Measurements from ENCODE around the gene SIVA1. TPM values are rescaled to one million over a fixed set of nuclear protein-coding genes. Genes with fewer than 3 reads are reported as not detected.

The SIVA1 gene
- total RNA-seq, 1 experiment from 2014 or later, result 85.8 TPM

DNA sequence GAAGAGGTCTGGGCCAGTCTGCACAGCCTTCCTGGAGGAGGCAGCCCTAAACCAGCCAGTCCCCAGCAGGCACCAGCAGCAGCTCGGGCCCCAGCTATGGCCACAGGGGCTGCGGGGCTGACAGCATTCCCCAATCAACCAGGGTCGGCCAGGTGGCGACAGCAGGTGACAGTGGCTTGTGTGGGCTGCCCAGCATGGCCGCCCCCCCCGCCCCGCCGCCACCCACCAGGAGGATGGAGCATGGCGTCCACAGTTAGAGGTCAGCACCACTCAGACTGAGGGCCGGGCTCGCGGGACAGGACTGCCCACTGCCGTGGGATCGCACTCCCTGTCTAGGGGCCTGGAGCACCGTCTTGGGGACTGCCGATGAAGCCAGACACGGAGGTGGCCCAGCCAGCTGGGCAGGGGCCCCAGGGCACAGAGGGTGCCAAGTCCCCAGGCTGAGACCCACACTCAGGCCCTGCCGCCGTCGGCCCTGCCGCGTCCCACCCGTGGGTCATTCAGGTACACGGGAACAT is 27.6 kb downstream of the SIVA1 start:
- Histone ChIP-seq H3K79me2 (ENCODE audit: low read depth) (no peaks in the 10 kb centered on the region), H3K36me3 (ENCODE audit: low read depth) (no peaks in the 10 kb centered on the region), H3K4me3 (no peak overlapping the region), H3K4me1 (replicated peaks; ENCODE audit: insufficient read depth) (no peaks in the 10 kb centered on the region), H3K27me3 (ENCODE audit: insufficient read depth, low read depth) (no peaks in the 10 kb centered on the region), H4K20me1 (ENCODE audit: insufficient read depth) (peaks cover 8% of the 10 kb centered on the region), H3K9me2 (ENCODE audit: insufficient read depth) (no peaks in the 10 kb centered on the region), H3K4me2 (no peak overlapping the region), H3F3A (ENCODE audit: insufficient read depth, low read depth) (peaks cover 3% of the 10 kb centered on the region; the same call in 1 of the 2 replicates), H3K9me3 (ENCODE audit: insufficient read depth, low read depth) (no peaks in the 10 kb centered on the region), H2AFZ (no peak overlapping the region), H3K27ac (no peak overlapping the region)
- ChIA-PET CTCF (no interaction called here), POLR2A (ENCODE audit: unreplicated experiment) (no interaction called here)
- intact Hi-C loops (cut with micrococcal nuclease; ENCODE audit: unreplicated experiment), result no loop called here
- no peak for DNase-seq
- no peak for TF ChIP-seq EZH2 (IDR thresholded peaks at IDR 0.05; ENCODE audit: low read depth)
- TF ChIP-seq, protein P1, sequence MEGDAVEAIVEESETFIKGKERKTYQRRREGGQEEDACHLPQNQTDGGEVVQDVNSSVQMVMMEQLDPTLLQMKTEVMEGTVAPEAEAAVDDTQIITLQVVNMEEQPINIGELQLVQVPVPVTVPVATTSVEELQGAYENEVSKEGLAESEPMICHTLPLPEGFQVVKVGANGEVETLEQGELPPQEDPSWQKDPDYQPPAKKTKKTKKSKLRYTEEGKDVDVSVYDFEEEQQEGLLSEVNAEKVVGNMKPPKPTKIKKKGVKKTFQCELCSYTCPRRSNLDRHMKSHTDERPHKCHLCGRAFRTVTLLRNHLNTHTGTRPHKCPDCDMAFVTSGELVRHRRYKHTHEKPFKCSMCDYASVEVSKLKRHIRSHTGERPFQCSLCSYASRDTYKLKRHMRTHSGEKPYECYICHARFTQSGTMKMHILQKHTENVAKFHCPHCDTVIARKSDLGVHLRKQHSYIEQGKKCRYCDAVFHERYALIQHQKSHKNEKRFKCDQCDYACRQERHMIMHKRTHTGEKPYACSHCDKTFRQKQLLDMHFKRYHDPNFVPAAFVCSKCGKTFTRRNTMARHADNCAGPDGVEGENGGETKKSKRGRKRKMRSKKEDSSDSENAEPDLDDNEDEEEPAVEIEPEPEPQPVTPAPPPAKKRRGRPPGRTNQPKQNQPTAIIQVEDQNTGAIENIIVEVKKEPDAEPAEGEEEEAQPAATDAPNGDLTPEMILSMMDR (conservative IDR thresholded peaks at IDR 0.05), result no peak
- no TSS peak for BruUV-seq (replicated peaks)

DNA sequence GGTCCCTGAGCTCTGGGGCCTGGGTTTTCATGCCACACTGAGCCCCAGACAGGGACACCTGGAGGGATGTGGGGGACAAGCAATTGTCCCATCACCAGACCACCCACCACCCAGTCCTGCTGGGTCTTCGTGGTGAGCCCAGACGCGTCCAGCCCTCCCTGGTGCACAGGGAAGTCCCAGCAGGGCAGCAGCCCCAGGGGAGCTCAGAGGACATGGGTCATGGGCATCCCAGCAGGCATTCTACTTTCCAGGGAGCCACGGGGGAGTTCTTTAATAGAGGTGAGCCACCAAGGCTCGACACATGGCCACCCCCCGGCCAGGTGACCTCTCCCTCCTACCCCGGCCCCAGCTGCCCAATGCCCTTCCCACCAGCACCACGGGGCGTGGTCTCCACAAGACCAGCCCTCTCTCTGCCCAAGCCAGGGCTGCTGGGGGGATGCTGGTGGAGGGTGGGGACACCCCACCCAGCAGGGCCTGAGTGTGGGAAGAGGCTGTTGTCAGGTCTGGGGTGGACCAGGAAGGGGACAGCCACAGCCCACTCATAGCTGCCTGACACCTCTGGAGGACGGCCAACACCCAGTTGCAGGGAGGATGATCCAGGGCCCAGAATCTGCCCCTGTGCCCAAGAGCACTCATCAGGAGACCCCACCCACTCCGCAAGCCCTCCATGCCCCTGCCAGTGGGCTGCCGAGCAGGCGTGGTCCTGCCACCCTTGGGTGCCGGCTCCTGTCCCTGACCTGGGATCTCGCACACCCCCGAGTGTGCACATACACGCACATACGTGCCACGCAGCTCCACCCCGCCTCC is 28.5 kb downstream of the SIVA1 start:
- TF ChIP-seq, protein P1 (conservative IDR thresholded peaks at IDR 0.05), result no peak
- TF ChIP-seq EZH2 (IDR thresholded peaks at IDR 0.05; ENCODE audit: low read depth), result no peak

DNA sequence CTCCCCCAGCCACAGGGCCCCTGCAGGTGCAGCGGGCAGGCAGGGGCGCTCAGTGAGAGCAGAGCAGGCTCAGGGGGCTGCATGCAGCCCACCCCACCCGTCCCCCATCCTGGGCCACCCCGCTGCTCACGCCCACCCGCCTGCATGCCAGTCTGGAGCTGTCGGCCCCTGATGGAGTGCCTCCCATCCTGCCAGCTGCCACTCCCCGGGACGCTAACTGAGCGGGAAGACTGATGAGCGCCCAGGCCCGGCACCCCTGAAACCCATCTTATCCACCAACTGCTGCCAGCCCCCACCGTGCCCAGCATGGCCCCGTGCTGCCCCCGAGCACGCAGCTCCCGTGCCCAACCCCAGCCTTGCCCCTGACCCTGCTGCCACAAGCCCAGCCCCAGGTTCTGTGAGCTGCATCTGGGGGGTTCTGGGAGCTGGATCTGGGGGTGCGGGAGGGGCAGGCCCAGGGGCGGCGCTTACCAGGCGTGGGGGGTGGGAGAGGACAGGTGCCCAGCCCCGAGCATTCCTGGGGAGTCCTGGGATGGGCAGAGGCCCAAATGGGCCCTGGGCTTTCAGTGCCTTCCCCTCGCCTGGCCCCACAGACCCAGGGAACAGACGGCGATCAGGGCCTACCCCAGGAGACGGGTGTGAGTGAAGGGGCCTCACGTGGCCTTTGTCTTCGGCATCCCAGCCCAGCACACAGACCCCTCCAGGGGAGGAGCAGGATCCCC is 29.3 kb downstream of the SIVA1 start:
- no peak overlapping the region for H2AFZ ChIP-seq
- H3K27ac ChIP-seq, result no peak overlapping the region
- TF ChIP-seq, protein P1 (conservative IDR thresholded peaks at IDR 0.05), result no peak
- TF ChIP-seq EZH2 (IDR thresholded peaks at IDR 0.05; ENCODE audit: low read depth), result no peak
- no peak overlapping the region for H3K4me3 ChIP-seq
- intact Hi-C loops (cut with micrococcal nuclease; ENCODE audit: unreplicated experiment), result no loop called here
- DNase-seq, result no peak
- no peaks in the 10 kb centered on the region for H3K36me3 ChIP-seq (ENCODE audit: low read depth)
- H3K9me3 ChIP-seq (ENCODE audit: insufficient read depth, low read depth), result no peaks in the 10 kb centered on the region
- H3K27me3 ChIP-seq (ENCODE audit: insufficient read depth, low read depth), result no peaks in the 10 kb centered on the region
- no peaks in the 10 kb centered on the region for H3K9me2 ChIP-seq (ENCODE audit: insufficient read depth)
- no peaks in the 10 kb centered on the region for H3K4me1 ChIP-seq (replicated peaks; ENCODE audit: insufficient read depth)
- CTCF ChIA-PET, result no interaction called here
- BruUV-seq (replicated peaks), result no TSS peak
- POLR2A ChIA-PET (ENCODE audit: unreplicated experiment), result no interaction called here
- H3F3A ChIP-seq (ENCODE audit: insufficient read depth, low read depth), result no peaks in the 10 kb centered on the region
- peaks cover 8% of the 10 kb centered on the region for H4K20me1 ChIP-seq (ENCODE audit: insufficient read depth)
- no peaks in the 10 kb centered on the region for H3K79me2 ChIP-seq (ENCODE audit: low read depth)
- no peak overlapping the region for H3K4me2 ChIP-seq

More for the DNA sequence above, 28.5 kb downstream of the SIVA1 start:
- BruUV-seq (replicated peaks), result no TSS peak
- DNase-seq, result no peak
- no peak overlapping the region for H3K27ac ChIP-seq
- H4K20me1 ChIP-seq (ENCODE audit: insufficient read depth), result peaks cover 8% of the 10 kb centered on the region
- no peaks in the 10 kb centered on the region for H3K9me2 ChIP-seq (ENCODE audit: insufficient read depth)
- H2AFZ ChIP-seq, result no peak overlapping the region
- no peaks in the 10 kb centered on the region for H3K9me3 ChIP-seq (ENCODE audit: insufficient read depth, low read depth)
- H3K4me2 ChIP-seq, result no peak overlapping the region
- no peaks in the 10 kb centered on the region for H3K36me3 ChIP-seq (ENCODE audit: low read depth)
- ChIA-PET CTCF (no interaction called here), POLR2A (ENCODE audit: unreplicated experiment) (no interaction called here)
- intact Hi-C loops (cut with micrococcal nuclease; ENCODE audit: unreplicated experiment), result no loop called here
- H3F3A ChIP-seq (ENCODE audit: insufficient read depth, low read depth), result no peaks in the 10 kb centered on the region
- H3K4me1 ChIP-seq (replicated peaks; ENCODE audit: insufficient read depth), result no peaks in the 10 kb centered on the region
- no peaks in the 10 kb centered on the region for H3K79me2 ChIP-seq (ENCODE audit: low read depth)
- H3K27me3 ChIP-seq (ENCODE audit: insufficient read depth, low read depth), result no peaks in the 10 kb centered on the region
- H3K4me3 ChIP-seq, result no peak overlapping the region
